Endodermal cell (in vitro differentiated cells): ENCODE results near the gene ADAMTS12. TPM values are rescaled to one million over a fixed set of nuclear protein-coding genes. Genes with fewer than 3 reads are reported as not detected.

Experiments used
- DNase-seq: peaks from one replicate; pipeline ENCODE4 v3.0.0-alpha.2; 2017
- H3K27ac ChIP-seq: 2 replicates; pipeline ENCODE4 v1.5.1; 2013; ENCODE audit warnings: mild to moderate bottlenecking, low read depth, low read length, moderate library complexity
- H3K27me3 ChIP-seq: 2 replicates; pipeline ENCODE4 v1.6.1; 2013; ENCODE audit warnings: mild to moderate bottlenecking, low read length, moderate library complexity; ENCODE audit not compliant: insufficient read depth, control insufficient read depth, poor library complexity, severe bottlenecking
- H3K36me3 ChIP-seq: 2 replicates; pipeline ENCODE4 v1.7.0; 2013; ENCODE audit warnings: mild to moderate bottlenecking, low read length, moderate library complexity; ENCODE audit not compliant: control insufficient read depth, insufficient read depth
- H3K4me1 ChIP-seq: one replicate; pipeline ENCODE4 v1.7.0; 2013; ENCODE audit warnings: low read length; ENCODE audit not compliant: control insufficient read depth, insufficient read depth
- H3K4me3 ChIP-seq: 2 replicates; pipeline ENCODE4 v1.5.1; 2013; ENCODE audit warnings: mild to moderate bottlenecking, low read length, moderate library complexity
- H3K9ac ChIP-seq: 2 replicates; pipeline ENCODE4 v1.6.1; 2013; ENCODE audit warnings: mild to moderate bottlenecking, low read length, moderate library complexity; ENCODE audit not compliant: poor library complexity, severe bottlenecking; ENCODE audit errors: extremely low read depth
- H3K9me3 ChIP-seq: 2 replicates; pipeline ENCODE4 v1.6.1; 2013; ENCODE audit warnings: mild to moderate bottlenecking, low read length, moderate library complexity; ENCODE audit not compliant: control insufficient read depth
- H3K27ac Mint-ChIP-seq: 2 replicates; pipeline ENCODE4 v1.8.0; 2020; ENCODE audit warnings: mixed read lengths
- H3K27me3 Mint-ChIP-seq: 2 replicates; pipeline ENCODE4 v1.8.0; 2021; ENCODE audit warnings: mild to moderate bottlenecking, mixed read lengths; ENCODE audit not compliant: insufficient read depth
- H3K36me3 Mint-ChIP-seq: 2 replicates; pipeline ENCODE4 v1.8.0; 2020; ENCODE audit warnings: low read depth, mixed read lengths
- H3K4me1 Mint-ChIP-seq: 2 replicates; pipeline ENCODE4 v1.8.0; 2020; ENCODE audit warnings: mixed read lengths
- H3K4me3 Mint-ChIP-seq: 2 replicates; pipeline ENCODE4 v1.8.0; 2020; ENCODE audit warnings: mild to moderate bottlenecking, moderate library complexity, mixed read lengths
- H3K9me3 Mint-ChIP-seq: 2 replicates; pipeline ENCODE4 v1.8.0; 2020; ENCODE audit warnings: mild to moderate bottlenecking, mixed read lengths
- WGBS, 2 experiments: methylation state at CpG; one replicate each; pipeline versions ENCODE4 v1.1.5 to v1.1.7; 2013; ENCODE audit warnings: missing lambda C conversion rate in 2 of 2, mixed read lengths in 1 of 2; ENCODE audit not compliant: insufficient coverage in 1 of 2, insufficient read length in 1 of 2; 5-methylcytosine and 5-hydroxymethylcytosine counted together
- total RNA-seq, 2 donors: library from RNA; stranded (reverse); fragmentation: NEBNext Ultra II Directional in 1 of 2; extraction: Animal tissue kit (Norgen Biotek cat#: 25700) in 1 of 2; gene quantifications; 2 replicates in 1 of 2; 3 replicates in 1 of 2; pipeline ENCODE4 v1.2.1, GENCODE V29; 2021
- TF ChIP-seq, protein P1 (sequence below): fragments of 200-600 bp; sonication (generic); conservative IDR thresholded peaks from 2 replicates; pipeline ENCODE4 v1.5.0; 2021; ENCODE audit warnings: antibody characterized with exemption, mild to moderate bottlenecking

Gene ADAMTS12
- total RNA-seq, 2 donors from 2014 or later: 80.2 to 123 TPM

- Histone ChIP-seq H3K27me3 (no peaks in the 10 kb centered on the region), H3K4me3 (no peak overlapping the region), H3K9me3 (no peaks in the 10 kb centered on the region), H3K36me3 (no peaks in the 10 kb centered on the region), H3K27ac (no peak overlapping the region), H3K9ac (no peak overlapping the region), H3K4me1 (no peaks in the 10 kb centered on the region)
- no peaks in the 10 kb centered on the region for H3K27me3 Mint-ChIP-seq
- no peak overlapping the region for H3K4me3 Mint-ChIP-seq
- 80 to 87% methylated on average over 3 to 8 of the region's 8 CpGs for WGBS, 2 experiments
- no peaks in the 10 kb centered on the region for H3K9me3 Mint-ChIP-seq
- peaks cover 24% of the 10 kb centered on the region for H3K36me3 Mint-ChIP-seq
- TF ChIP-seq, protein P1, sequence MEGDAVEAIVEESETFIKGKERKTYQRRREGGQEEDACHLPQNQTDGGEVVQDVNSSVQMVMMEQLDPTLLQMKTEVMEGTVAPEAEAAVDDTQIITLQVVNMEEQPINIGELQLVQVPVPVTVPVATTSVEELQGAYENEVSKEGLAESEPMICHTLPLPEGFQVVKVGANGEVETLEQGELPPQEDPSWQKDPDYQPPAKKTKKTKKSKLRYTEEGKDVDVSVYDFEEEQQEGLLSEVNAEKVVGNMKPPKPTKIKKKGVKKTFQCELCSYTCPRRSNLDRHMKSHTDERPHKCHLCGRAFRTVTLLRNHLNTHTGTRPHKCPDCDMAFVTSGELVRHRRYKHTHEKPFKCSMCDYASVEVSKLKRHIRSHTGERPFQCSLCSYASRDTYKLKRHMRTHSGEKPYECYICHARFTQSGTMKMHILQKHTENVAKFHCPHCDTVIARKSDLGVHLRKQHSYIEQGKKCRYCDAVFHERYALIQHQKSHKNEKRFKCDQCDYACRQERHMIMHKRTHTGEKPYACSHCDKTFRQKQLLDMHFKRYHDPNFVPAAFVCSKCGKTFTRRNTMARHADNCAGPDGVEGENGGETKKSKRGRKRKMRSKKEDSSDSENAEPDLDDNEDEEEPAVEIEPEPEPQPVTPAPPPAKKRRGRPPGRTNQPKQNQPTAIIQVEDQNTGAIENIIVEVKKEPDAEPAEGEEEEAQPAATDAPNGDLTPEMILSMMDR: no peak
- peaks cover 5% of the 10 kb centered on the region for H3K4me1 Mint-ChIP-seq
- no peak overlapping the region for H3K27ac Mint-ChIP-seq
- peak; percentile 51 for DNase-seq
Observed at GRCh38 chr5:33608344-33609041, 283.3 kb downstream of the ADAMTS12 start.

- Histone ChIP-seq H3K27me3 (no peaks in the 10 kb centered on the region), H3K36me3 (no peaks in the 10 kb centered on the region), H3K9me3 (no peaks in the 10 kb centered on the region), H3K4me3 (no peak overlapping the region), H3K9ac (no peak overlapping the region), H3K4me1 (no peaks in the 10 kb centered on the region), H3K27ac (no peak overlapping the region)
- 93 to 100% methylated on average over 2 of the region's 2 CpGs for WGBS, 2 experiments
- H3K27ac Mint-ChIP-seq: no peak overlapping the region
- TF ChIP-seq, protein P1: no peak
- peaks cover 7% of the 10 kb centered on the region for H3K36me3 Mint-ChIP-seq
- H3K4me1 Mint-ChIP-seq: peaks cover 5% of the 10 kb centered on the region
- DNase-seq: no peak
- no peaks in the 10 kb centered on the region for H3K9me3 Mint-ChIP-seq
- H3K4me3 Mint-ChIP-seq: no peak overlapping the region
- H3K27me3 Mint-ChIP-seq: no peaks in the 10 kb centered on the region
Observed at GRCh38 chr5:33604503-33604902, 287.3 kb downstream of the ADAMTS12 start.

DNA sequence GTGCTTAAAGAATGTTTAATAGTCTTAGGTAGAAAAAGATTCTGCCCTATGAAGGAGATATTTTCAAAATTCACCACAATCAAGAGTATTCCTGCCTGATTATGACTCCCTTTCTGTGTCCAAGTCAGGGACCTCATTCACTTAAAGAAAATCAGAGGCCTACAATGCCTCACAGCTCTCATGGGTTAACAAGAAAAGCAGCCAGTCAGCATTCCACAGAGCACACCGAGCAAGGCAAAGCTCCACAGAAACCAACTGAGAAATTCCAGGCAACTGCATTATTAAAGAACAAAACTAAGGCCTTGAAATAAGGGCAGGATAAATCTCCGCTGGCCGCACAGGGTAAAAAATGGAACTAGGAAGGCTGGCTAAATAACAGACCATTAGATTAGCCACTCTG lies 289.9 kb downstream of the ADAMTS12 start:
- H3K27me3 ChIP-seq: no peaks in the 10 kb centered on the region
- H3K36me3 ChIP-seq: no peaks in the 10 kb centered on the region
- TF ChIP-seq, protein P1: no peak
- no peak overlapping the region for H3K27ac ChIP-seq
- H3K9ac ChIP-seq: no peak overlapping the region
- H3K27ac Mint-ChIP-seq: no peak overlapping the region
- 86% methylated on average over 3 of the region's 3 CpGs; no CpG with 5 or more reads in 1 of the 2 experiments for WGBS, 2 experiments
- no peak overlapping the region for H3K4me3 ChIP-seq
- H3K36me3 Mint-ChIP-seq: peaks cover 7% of the 10 kb centered on the region
- no peaks in the 10 kb centered on the region for H3K9me3 Mint-ChIP-seq
- no peaks in the 10 kb centered on the region for H3K27me3 Mint-ChIP-seq
- peak; percentile 60 for DNase-seq
- H3K4me1 Mint-ChIP-seq: no peaks in the 10 kb centered on the region
- H3K9me3 ChIP-seq: no peaks in the 10 kb centered on the region
- no peak overlapping the region for H3K4me3 Mint-ChIP-seq
- H3K4me1 ChIP-seq: no peaks in the 10 kb centered on the region
